ENCODE data around the gene PTPRN.

PTPRN gene

GRCh38 chr2:219298759-219299371, 10.3 kb downstream of the PTPRN start:
- DNase-seq (ENCODE audit: low read depth), result peak; percentile 79
- peak; percentile 95 for TF ChIP-seq CTCF (IDR thresholded peaks at IDR 0.05; ENCODE audit: insufficient read depth, low read depth, low read length, missing control alignments)
- H3K4me3 ChIP-seq (ENCODE audit: low read length), result no peak overlapping the region

DNA sequence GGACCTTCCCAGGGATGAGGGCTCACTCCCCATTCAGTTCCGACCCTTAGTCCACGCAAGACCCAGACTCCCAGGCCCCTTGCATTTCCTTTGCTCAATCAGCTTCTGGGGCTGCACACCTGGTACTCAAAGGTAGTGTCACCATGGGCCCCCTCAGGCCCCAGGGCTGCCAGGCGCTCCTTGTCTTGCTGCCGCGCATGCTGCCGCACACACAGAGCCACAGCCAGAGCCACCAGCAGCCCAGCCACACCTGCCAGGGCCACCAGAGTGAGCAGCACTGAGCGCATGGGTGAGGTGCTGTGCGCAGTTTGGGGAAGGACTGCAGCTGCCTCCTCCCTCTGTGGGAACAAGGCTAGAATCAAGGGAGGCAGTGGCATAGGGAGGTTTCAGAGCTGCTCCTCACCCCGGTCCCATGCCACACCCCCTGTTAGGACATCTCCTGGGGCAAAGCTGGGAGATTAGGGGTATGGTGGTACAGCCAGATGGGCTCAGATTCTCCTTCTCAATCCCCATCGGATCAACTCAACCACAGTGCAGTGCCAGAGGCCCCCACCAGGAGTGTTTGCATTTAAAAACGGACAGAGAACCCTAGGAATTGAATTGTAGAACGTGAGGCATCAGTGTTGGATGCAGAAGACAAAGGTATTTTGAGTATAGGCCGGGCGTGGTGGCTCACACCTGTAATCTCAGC, 11.3 kb downstream of the PTPRN start:
- no peak for DNase-seq (ENCODE audit: low read depth)
- TF ChIP-seq CTCF (IDR thresholded peaks at IDR 0.05; ENCODE audit: insufficient read depth, low read depth, low read length, missing control alignments), result peak; percentile 26
- H3K4me3 ChIP-seq (ENCODE audit: low read length), result no peak overlapping the region

DNA sequence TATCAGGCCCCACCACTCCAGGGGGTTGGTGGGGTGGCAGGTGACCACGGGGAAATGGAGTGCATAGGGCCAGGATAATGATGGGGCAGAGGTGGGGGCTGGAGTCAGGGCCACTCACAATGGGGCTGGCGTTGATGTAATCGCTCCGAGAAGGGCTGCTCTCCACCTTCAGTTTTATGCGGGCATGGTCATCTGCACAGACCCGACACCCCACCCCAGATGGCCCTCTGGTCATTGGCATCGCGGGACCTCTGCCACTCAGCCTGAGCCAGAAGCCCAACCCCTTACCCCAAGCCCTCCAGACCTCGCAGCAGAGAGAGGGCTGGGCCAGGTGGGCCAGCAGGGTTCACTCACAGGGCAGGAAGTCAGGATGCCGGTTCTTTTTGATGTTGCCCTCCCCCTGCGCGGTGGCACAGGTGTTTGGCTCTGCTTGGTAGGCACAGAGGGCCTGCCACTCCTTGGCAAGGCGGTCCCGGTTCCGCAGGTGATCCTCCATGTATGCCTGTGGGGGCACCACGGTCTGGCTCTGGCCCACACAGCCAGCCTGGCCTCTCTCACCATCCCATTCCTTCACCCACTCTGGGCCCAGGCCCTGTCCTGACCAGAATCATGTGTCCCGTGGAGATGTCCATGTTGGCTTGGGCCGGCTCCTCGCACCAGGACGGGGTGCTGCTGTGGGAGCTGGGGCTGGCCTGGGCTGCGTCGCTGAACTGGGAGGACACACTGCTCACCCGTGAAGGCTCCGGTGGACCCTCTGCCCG, 12.4 kb downstream of the PTPRN start:
- no peak for TF ChIP-seq CTCF (IDR thresholded peaks at IDR 0.05; ENCODE audit: insufficient read depth, low read depth, low read length, missing control alignments)
- DNase-seq (ENCODE audit: low read depth), result no peak
- H3K4me3 ChIP-seq (ENCODE audit: low read length), result no peak overlapping the region

DNA sequence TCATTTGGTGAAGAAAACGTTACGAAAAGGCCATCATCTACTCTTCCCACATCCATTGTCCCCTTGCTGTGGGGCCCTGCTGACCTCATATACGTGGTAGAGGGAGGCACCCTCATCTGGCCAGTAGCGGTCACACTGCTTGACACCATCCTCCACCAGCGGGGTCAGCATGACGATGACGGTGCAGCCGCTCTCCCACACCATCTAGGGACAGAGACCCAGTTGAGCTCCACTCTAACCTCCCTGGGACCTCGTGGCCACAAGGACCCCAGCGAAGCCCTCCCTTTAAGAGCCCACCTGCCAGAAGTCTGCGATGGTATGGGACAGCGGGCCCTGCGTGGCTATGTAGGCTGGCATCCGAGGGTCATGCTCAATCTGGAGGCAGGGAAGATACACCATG, 13.1 kb downstream of the PTPRN start:
- TF ChIP-seq CTCF (IDR thresholded peaks at IDR 0.05; ENCODE audit: insufficient read depth, low read depth, low read length, missing control alignments), result no peak
- no peak overlapping the region for H3K4me3 ChIP-seq (ENCODE audit: low read length)
- DNase-seq (ENCODE audit: low read depth), result no peak

DNA sequence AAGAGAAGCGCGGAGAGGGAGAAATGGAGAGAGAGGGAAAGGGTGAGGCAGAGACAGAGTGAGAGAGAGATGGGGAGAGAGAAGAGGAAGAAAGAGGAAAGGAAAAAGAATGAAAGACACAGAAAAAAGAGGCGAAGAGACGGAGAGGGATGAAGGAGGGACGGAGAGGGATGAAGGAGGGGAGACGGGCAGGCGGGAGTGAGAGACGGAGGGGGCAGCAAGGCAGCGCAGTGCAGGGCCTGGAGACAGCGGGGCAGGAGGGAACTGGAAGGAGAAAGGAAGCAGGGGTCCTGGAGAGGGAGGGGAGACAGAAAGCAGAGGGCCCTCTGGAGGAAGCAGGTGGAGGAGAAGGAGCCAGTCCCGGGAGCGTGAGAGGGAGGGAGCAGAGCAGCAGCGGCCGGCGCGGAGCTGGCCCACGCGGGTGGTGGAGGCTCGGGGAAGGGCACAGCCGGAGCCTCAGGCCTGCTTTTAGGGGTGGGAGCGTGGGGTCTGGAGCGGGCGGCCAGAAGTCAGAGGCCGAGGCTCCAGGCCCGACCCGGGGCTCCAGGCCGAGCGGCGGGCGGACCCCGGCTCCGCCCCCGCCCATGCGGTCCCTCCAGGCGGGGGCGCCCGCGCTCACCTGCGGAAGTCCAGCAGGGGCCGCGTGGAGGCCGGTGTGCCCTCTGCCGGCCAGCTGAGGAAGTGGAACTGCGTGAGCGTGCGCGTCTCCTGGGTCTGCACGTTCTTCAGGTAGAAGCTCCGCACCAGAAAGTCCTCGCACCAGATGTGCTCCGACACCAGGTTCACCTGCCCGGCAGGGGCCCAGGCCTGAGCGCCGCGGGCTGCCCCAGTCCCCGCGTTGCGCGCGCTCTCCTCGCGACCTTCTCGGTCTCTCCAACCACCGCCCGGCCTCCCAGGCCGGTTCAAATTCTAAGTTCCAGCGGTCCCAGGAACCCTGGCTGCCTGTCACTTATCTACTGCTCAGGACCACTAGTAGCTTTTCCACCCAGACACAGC, 14.5 kb downstream of the PTPRN start:
- peak; percentile 88 for DNase-seq (ENCODE audit: low read depth)
- TF ChIP-seq CTCF (IDR thresholded peaks at IDR 0.05; ENCODE audit: insufficient read depth, low read depth, low read length, missing control alignments), result peak; percentile 77
- peak overlapping the region; percentile 40 for H3K4me3 ChIP-seq (ENCODE audit: low read length)

DNA sequence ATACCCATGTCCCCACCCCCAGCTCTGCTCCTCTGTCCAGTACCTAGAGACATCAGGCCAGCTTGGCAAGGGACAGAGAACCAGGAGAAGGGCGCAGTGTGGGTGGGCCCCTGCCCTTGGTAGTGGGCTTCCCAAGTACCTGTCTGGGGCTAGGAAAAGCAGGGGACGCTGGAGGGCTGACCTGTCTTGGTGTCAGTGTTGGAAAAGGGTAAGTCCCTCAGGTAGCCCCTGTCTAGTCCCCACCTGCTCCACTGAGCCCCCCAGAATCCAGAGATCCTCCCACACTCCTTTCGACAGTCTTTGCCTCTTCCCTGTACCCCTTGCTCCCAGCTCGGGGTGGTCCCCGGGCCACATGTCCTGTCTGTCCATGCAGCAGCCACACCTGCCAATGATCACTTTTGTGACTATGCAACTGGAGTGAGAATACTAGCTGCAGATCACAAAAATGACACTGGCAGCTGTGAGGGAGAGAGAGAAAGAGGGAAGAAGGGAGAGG, 15.4 kb downstream of the PTPRN start:
- H3K4me3 ChIP-seq (ENCODE audit: low read length), result no peak overlapping the region
- DNase-seq (ENCODE audit: low read depth), result no peak
- no peak for TF ChIP-seq CTCF (IDR thresholded peaks at IDR 0.05; ENCODE audit: insufficient read depth, low read depth, low read length, missing control alignments)

Measured in epithelial cell of esophagus (primary cell).